Measurements from ENCODE around the gene BRD7. TPM values are rescaled to one million over a fixed set of nuclear protein-coding genes. Genes with fewer than 3 reads are reported as not detected.
A peak's percentile ranks its signal among the peaks of the same experiment; 100 is the strongest.

BRD7 gene
- total and polyA plus RNA-seq, 7 experiments from 2014 or later = 34.5 to 91.1 (median 84.4) TPM

DNA sequence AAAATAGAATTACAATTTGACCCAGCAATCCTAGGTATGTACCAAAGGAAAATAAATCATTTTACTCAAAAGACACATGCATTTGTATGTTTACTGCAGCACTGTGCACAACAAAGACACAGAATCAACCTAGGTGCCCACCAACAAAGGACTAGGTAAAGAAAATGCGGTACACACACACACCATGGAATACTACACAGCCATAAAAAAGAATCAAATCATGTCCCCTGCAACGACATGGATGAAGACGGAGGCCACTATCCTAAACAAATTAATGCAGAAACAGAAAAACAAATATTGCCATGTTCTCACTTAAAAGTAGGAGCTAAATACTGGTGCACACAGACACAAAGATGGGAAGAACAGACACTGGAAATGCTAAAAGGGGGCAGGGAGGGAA lies 36.2 kb downstream of the BRD7 start:
- Histone ChIP-seq H3K27ac (ENCODE audit: low read depth, low read length) (no peak overlapping the region), H3K9me3 (ENCODE audit: control insufficient read depth in 2 of 3, low read length in 3 of 3) (no peaks in the 10 kb centered on the region), H3K27me3 (ENCODE audit: control insufficient read depth in 2 of 2, insufficient read depth in 2 of 2, low read length in 2 of 2) (no peaks in the 10 kb centered on the region), H3K4me1 (ENCODE audit: control insufficient read depth in 2 of 2, insufficient read depth in 2 of 2, low read length in 2 of 2) (peaks cover 6 to 27% of the 10 kb centered on the region in 2 donors), H3K36me3 (ENCODE audit: control insufficient read depth in 2 of 3, insufficient read depth in 3 of 3, low read length in 3 of 3) (peaks cover 6 to 31% (median 7%) of the 10 kb centered on the region in 3 experiments), H3K4me3 (ENCODE audit: low read length) (no peak overlapping the region)
- H3K4me1 Mint-ChIP-seq = peaks cover 38 to 61% (median 50%) of the 10 kb centered on the region in 7 donors
- peak overlapping the region in 6 of 9 donors; percentile 22 to 97 (median 65) for H3K27ac Mint-ChIP-seq
- ATAC-seq = no peak
- peaks cover 0 to 3% (median 0%) of the 10 kb centered on the region in 11 donors for H3K9me3 Mint-ChIP-seq
- DNase-seq = no peak
- CTCF ChIA-PET = interaction anchor here (12.6 kb wide), 1 partner anchor 21 kb away, joined by 203 read pairs; no protein-coding TSS in a partner anchor
- intact Hi-C loops (cut with micrococcal nuclease) = no loop called here
- peaks cover 14 to 49% (median 31%) of the 10 kb centered on the region in 5 donors for H3K36me3 Mint-ChIP-seq
- H3K4me3 Mint-ChIP-seq = peak overlapping the region in 1 of 10 donors; percentile 7
- POLR2A ChIA-PET = interaction anchor here (0.7 to 1.2 kb wide), 4 partner anchors 11 to 45 kb away, joined by 3 to 6 read pairs (median 4); no protein-coding TSS in a partner anchor
- no peaks in the 10 kb centered on the region for H3K27me3 Mint-ChIP-seq

- Histone ChIP-seq H3K9me3 (ENCODE audit: control insufficient read depth in 2 of 3, low read length in 3 of 3) (no peaks in the 10 kb centered on the region), H3K36me3 (ENCODE audit: control insufficient read depth in 2 of 3, insufficient read depth in 3 of 3, low read length in 3 of 3) (peaks cover 6 to 31% (median 7%) of the 10 kb centered on the region in 3 experiments), H3K27me3 (ENCODE audit: control insufficient read depth in 2 of 2, insufficient read depth in 2 of 2, low read length in 2 of 2) (no peaks in the 10 kb centered on the region), H3K27ac (ENCODE audit: low read depth, low read length) (no peak overlapping the region), H3K4me1 (ENCODE audit: control insufficient read depth in 2 of 2, insufficient read depth in 2 of 2, low read length in 2 of 2) (peaks cover 10 to 27% of the 10 kb centered on the region in 2 donors), H3K4me3 (ENCODE audit: low read length) (no peak overlapping the region)
- H3K27me3 Mint-ChIP-seq = no peaks in the 10 kb centered on the region
- H3K4me3 Mint-ChIP-seq = no peak overlapping the region
- peaks cover 14 to 48% (median 28%) of the 10 kb centered on the region in 5 donors for H3K36me3 Mint-ChIP-seq
- intact Hi-C loops (cut with micrococcal nuclease) = no loop called here
- POLR2A ChIA-PET = interaction anchor here (1.1 kb wide), 1 partner anchor 35 kb away, joined by 3 read pairs; no protein-coding TSS in a partner anchor
- ATAC-seq (no peak), DNase-seq (no peak)
- CTCF ChIA-PET = interaction anchor here (12.6 kb wide), 1 partner anchor 22 kb away, joined by 203 read pairs; no protein-coding TSS in a partner anchor
- peak overlapping the region in 8 of 9 donors; percentile 8 to 97 (median 65) for H3K27ac Mint-ChIP-seq
- peaks cover 38 to 63% (median 50%) of the 10 kb centered on the region in 7 donors for H3K4me1 Mint-ChIP-seq
- peaks cover 0 to 3% (median 0%) of the 10 kb centered on the region in 11 donors for H3K9me3 Mint-ChIP-seq
Measured at GRCh38 chr16:50331570-50331969, 37.2 kb downstream of the BRD7 start.

DNA sequence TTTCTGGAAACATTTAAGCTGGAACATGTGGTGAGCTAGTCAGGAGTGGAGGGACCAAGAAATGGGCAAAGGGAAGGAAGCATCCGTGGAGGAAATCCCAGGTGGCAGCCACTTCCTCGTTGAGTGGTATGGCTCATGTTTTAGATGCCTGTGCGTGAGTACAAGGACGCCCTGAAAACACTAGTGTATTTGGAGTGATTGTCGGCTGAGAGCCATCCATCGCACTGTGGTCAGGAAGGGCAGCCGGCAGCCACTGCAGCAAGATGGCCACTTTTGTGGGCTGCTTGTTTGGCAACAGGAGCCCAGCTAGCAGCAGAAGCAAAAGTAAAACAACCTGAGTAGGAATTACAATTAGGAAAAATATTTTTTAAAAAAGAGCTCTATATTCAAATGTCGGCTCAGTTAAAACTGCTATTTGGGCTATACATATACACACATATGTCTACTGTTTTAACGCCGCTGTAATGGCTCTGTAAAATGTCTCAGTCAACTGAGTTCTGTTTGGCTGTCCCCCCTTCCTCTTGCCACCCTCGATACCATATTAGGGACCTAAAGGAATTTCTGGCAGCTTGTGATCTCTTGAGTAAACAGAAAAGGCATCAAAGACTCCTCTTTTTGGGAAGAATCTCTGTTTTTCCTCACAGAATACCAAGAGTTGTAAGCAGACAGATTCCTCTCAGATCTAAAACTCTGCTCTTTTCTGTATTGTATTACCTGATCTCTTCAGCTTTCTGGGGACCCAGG lies 39.2 kb downstream of the BRD7 start:
- Mint-ChIP-seq H3K4me1 (peaks cover 34 to 56% (median 46%) of the 10 kb centered on the region in 7 donors), H3K4me3 (peak overlapping the region in 4 of 10 donors; percentile 5 to 51 (median 34)), H3K9me3 (peaks cover 0 to 3% (median 0%) of the 10 kb centered on the region in 11 donors), H3K27me3 (no peaks in the 10 kb centered on the region), H3K27ac (peak overlapping the region in 8 of 9 donors; percentile 28 to 95 (median 81)), H3K36me3 (peaks cover 14 to 42% (median 28%) of the 10 kb centered on the region in 5 donors)
- H3K36me3 ChIP-seq (ENCODE audit: control insufficient read depth in 2 of 3, insufficient read depth in 3 of 3, low read length in 3 of 3) = peaks cover 6 to 33% (median 7%) of the 10 kb centered on the region in 3 experiments
- H3K4me3 ChIP-seq (ENCODE audit: low read length) = no peak overlapping the region
- H3K9me3 ChIP-seq (ENCODE audit: control insufficient read depth in 2 of 3, low read length in 3 of 3) = no peaks in the 10 kb centered on the region
- H3K4me1 ChIP-seq (ENCODE audit: control insufficient read depth in 2 of 2, insufficient read depth in 2 of 2, low read length in 2 of 2) = peaks cover 10 to 24% of the 10 kb centered on the region in 2 donors
- intact Hi-C loops (cut with micrococcal nuclease) = loop anchor here (5.0 to 10.0 kb wide), 5 partner anchors 38 to 218 kb away; partner anchors contain the start of genes BRD7 (in 1 of the 2) and NKD1 (in 1 of the 2)
- POLR2A ChIA-PET = interaction anchor here (0.7 to 7.3 kb wide), 4 partner anchors 9 to 412 kb away, joined by 3 to 115 read pairs (median 42); partner anchors contain the start of gene CYLD
- peak overlapping the region; percentile 4 for H3K27ac ChIP-seq (ENCODE audit: low read depth, low read length)
- CTCF ChIA-PET = interaction anchor here (0.9 to 12.6 kb wide), 4 partner anchors 15 to 336 kb away, joined by 3 to 203 read pairs (median 19); no protein-coding TSS in a partner anchor
- ATAC-seq (no peak), DNase-seq (no peak)
- H3K27me3 ChIP-seq (ENCODE audit: control insufficient read depth in 2 of 2, insufficient read depth in 2 of 2, low read length in 2 of 2) = no peaks in the 10 kb centered on the region

GRCh38 chr16:50326835-50327465 lies 41.8 kb downstream of the BRD7 start:
- H3K27me3 ChIP-seq (ENCODE audit: control insufficient read depth in 2 of 2, insufficient read depth in 2 of 2, low read length in 2 of 2) = no peaks in the 10 kb centered on the region
- Mint-ChIP-seq H3K36me3 (peaks cover 3 to 34% (median 17%) of the 10 kb centered on the region in 5 donors), H3K9me3 (no peaks in the 10 kb centered on the region), H3K4me3 (peak overlapping the region in 9 of 10 donors; percentile 8 to 57 (median 25)), H3K27me3 (no peaks in the 10 kb centered on the region), H3K4me1 (peaks cover 37 to 61% (median 49%) of the 10 kb centered on the region in 7 donors), H3K27ac (peak overlapping the region; percentile 54 to 94 (median 81))
- no peaks in the 10 kb centered on the region for H3K9me3 ChIP-seq (ENCODE audit: control insufficient read depth in 2 of 3, low read length in 3 of 3)
- peak overlapping the region; percentile 44 for H3K27ac ChIP-seq (ENCODE audit: low read depth, low read length)
- intact Hi-C loops (cut with micrococcal nuclease) = loop anchor here (1.0 to 10.0 kb wide), 16 partner anchors 8 to 479 kb away; partner anchors contain the start of genes ADCY7 (in 1 of the 2), BRD7 (in 1 of the 2) and NKD1 (in 1 of the 2)
- POLR2A ChIA-PET = interaction anchor here (0.9 to 7.3 kb wide), 18 partner anchors 12 to 454 kb away, joined by 3 to 115 read pairs (median 4); partner anchors contain the start of gene ADCY7
- ATAC-seq = peak; percentile 97
- H3K4me3 ChIP-seq (ENCODE audit: low read length) = no peak overlapping the region
- H3K36me3 ChIP-seq (ENCODE audit: control insufficient read depth in 2 of 3, insufficient read depth in 3 of 3, low read length in 3 of 3) = peaks cover 0 to 39% (median 18%) of the 10 kb centered on the region in 3 experiments
- peaks cover 10 to 34% of the 10 kb centered on the region in 2 donors for H3K4me1 ChIP-seq (ENCODE audit: control insufficient read depth in 2 of 2, insufficient read depth in 2 of 2, low read length in 2 of 2)
- CTCF ChIA-PET = interaction anchor here (0.6 to 12.6 kb wide), 33 partner anchors 11 to 480 kb away, joined by 3 to 203 read pairs (median 6); no protein-coding TSS in a partner anchor
- peak in 8 of 9 donors; percentile 53 to 89 (median 78) for DNase-seq

DNA sequence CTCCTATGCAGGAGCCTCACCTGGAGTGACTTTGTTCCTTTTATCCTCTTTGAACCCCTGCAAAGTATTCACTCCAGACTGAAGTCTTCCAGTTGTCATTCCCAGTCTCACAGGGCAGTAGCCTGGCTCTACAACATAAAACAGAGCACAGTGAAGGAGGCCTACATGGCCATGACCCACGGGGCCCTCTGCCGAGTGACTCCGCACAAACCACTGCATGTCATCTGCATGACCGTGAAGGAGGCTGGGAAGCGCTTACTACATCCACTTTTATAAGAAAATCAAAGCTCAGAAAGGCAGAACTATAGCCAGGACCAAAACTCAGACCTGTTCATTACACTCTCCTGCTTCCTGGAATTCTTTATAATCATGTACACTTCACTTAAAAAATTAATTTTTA lies 42.5 kb downstream of the BRD7 start:
- no peak overlapping the region for H3K4me3 ChIP-seq (ENCODE audit: low read length)
- intact Hi-C loops (cut with micrococcal nuclease) = loop anchor here (2.0 to 10.0 kb wide), 6 partner anchors 41 to 221 kb away; partner anchors contain the start of genes ADCY7 (in 1 of the 2), BRD7 (in 1 of the 2) and NKD1 (in 1 of the 2)
- H3K36me3 Mint-ChIP-seq = peaks cover 4 to 34% (median 14%) of the 10 kb centered on the region in 5 donors

More for the DNA sequence above, 42.5 kb downstream of the BRD7 start:
- no peak for DNase-seq
- no peak for ATAC-seq
- Mint-ChIP-seq H3K9me3 (no peaks in the 10 kb centered on the region), H3K4me1 (peaks cover 33 to 56% (median 49%) of the 10 kb centered on the region in 7 donors), H3K27me3 (no peaks in the 10 kb centered on the region), H3K4me3 (no peak overlapping the region), H3K27ac (peak overlapping the region; percentile 54 to 91 (median 81))
- Histone ChIP-seq H3K27me3 (ENCODE audit: control insufficient read depth in 2 of 2, insufficient read depth in 2 of 2, low read length in 2 of 2) (no peaks in the 10 kb centered on the region), H3K9me3 (ENCODE audit: control insufficient read depth in 2 of 3, low read length in 3 of 3) (no peaks in the 10 kb centered on the region), H3K27ac (ENCODE audit: low read depth, low read length) (peak overlapping the region; percentile 44), H3K4me1 (ENCODE audit: control insufficient read depth in 2 of 2, insufficient read depth in 2 of 2, low read length in 2 of 2) (peaks cover 10 to 34% of the 10 kb centered on the region in 2 donors), H3K36me3 (ENCODE audit: control insufficient read depth in 2 of 3, insufficient read depth in 3 of 3, low read length in 3 of 3) (peaks cover 0 to 43% (median 16%) of the 10 kb centered on the region in 3 experiments)
- ChIA-PET CTCF (interaction anchor here (0.8 to 12.6 kb wide), 18 partner anchors 10 to 480 kb away, joined by 3 to 203 read pairs (median 8); no protein-coding TSS in a partner anchor), POLR2A (interaction anchor here (1.1 to 7.3 kb wide), 8 partner anchors 11 to 419 kb away, joined by 3 to 115 read pairs (median 7); partner anchors contain the start of gene ADCY7)
